B cell (primary cell): ENCODE measurements around the gene RD3L.

ENCODE experiments used
- CTCF ChIP-seq: fragments of 200-600 bp; IDR thresholded peaks from one replicate; pipeline ENCODE4 v1.8.0; 2022; ENCODE audit warnings: antibody characterized with exemption, mild to moderate bottlenecking
- EZH2 ChIP-seq: IDR thresholded peaks from 2 replicates; pipeline ENCODE4 v1.6.1; 2012; ENCODE audit warnings: borderline replicate concordance, low read depth, mild to moderate bottlenecking, moderate library complexity, low read length; ENCODE audit not compliant: insufficient read depth, poor library complexity, severe bottlenecking

GRCh38 chr14:103898204-103898603 is 44.1 kb downstream of the RD3L start:
- TF ChIP-seq CTCF (no peak), EZH2 (no peak)
